HG02571 (cell line): ENCODE data around the gene SLC9B2.
"Not testable (repeated sequence)": the region's sequence is repeated elsewhere in the genome, so short reads cannot be mapped to it uniquely, and the experiment has no call there.

ENCODE experiments used
- ATAC-seq: cut with Tn5 transposase; IDR thresholded peaks from one replicate; pipeline ENCODE4 v1.9.1; 2021; ENCODE audit warnings: mild to moderate bottlenecking, moderate library complexity; ENCODE audit not compliant: unreplicated experiment

The SLC9B2 gene

GRCh38 chr4:103021120-103021519 lies 55.4 kb downstream of the SLC9B2 start:
- no peak for ATAC-seq

GRCh38 chr4:103019308-103020124 lies 57.0 kb downstream of the SLC9B2 start, which contains the start of gene SLC9B1:
Gene SLC9B1, minus strand, starts transcription at chr4:103019705. Its CDS starts 27,994 bp downstream, at chr4:102991711.
- ATAC-seq: peak; percentile 98

DNA sequence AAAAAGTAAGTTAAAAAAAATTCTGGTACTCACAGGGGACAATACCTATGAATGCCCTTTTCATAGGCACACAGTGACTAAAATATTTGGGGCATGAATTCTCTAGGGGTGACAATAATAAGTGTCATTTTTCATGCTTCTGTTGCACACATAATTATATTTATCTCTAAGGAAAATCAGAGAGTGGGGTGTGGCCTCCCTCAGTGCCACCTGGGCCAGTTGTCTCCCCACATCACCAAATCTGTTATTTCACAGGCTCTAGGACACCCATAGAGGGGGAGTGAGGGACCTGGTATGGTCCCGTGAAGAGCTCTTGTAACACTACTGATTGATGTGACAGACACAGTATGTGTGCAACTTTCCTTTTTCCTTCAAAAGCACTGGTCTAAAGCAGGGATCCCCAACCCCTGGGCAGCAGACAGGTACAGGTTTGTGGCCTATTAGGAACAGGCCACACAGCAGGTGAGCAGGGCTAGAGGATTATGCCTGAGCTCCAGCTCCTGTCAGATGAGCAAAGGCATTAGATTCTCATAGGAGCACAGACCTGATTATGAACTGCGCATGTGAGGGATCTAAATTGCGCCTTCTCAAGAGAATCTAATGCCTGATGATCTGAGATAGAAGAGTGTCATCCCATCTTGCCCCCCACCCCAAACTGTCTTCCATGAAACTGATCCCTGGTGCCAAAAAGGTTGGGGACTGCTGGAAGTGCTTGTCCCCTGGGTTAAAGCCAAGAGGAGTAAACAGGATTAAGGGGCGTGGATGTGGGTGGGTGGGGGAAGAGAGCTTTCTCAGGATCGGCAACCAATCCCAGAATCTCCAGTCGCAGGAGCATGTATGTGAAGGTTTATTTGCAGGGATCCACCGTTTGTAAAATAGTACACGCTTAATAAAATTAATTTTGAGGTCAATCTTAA lies 57.9 kb downstream of the SLC9B2 start:
- no peak for ATAC-seq

- no peak for ATAC-seq
These were observed 64.0 kb downstream of the SLC9B2 start for GRCh38 chr4:103012551-103012950.

DNA sequence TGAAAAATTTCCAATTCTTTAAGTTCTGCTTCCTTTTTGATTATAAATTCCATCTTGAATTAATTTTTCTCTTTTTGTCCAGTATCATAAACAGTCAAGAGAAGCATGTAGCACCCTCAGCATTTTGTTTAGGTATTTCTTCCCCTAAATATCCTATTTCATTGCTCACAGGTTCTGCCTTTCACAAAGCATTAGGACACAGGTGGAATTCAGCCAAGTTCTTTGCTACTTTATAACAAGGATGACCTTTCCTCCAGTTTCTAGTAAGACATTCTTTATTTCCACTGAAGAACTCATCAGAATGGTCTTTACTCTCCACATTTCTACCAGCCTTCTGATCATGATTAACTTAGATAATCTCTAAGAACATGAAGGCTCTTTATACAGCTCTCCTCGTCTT lies 64.5 kb downstream of the SLC9B2 start:
- ATAC-seq: no peak

GRCh38 chr4:103011378-103012025 lies 65.1 kb downstream of the SLC9B2 start:
- no peak for ATAC-seq

GRCh38 chr4:103010804-103011203 lies 65.8 kb downstream of the SLC9B2 start:
- ATAC-seq: no peak

- ATAC-seq: peak; percentile 66
These were observed 67.5 kb downstream of the SLC9B2 start for GRCh38 chr4:103008875-103009729.

GRCh38 chr4:103002551-103002950 lies 74.0 kb downstream of the SLC9B2 start:
- ATAC-seq: no peak

GRCh38 chr4:102994803-102995202 lies 81.8 kb downstream of the SLC9B2 start:
- no peak for ATAC-seq

DNA sequence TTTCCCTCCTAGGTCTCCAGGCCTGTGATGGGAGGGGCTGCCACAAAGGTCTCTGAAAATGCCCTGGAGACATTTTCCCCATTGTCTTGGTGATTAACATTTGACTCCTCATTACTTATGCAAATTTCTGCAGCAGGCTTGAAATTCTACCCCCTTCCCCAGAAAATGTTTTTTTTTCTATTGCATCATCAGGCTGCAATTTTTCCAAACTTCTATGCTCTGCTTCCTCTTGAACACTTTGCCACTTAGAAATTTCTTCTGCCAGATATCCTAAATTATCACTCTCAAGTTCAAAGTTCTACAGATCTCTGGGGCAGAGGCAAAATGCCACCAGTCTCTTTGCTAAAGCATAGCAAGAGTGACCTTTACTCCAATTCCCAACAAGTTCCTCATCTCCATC lies 82.6 kb downstream of the SLC9B2 start:
- ATAC-seq: not testable (repeated sequence)

DNA sequence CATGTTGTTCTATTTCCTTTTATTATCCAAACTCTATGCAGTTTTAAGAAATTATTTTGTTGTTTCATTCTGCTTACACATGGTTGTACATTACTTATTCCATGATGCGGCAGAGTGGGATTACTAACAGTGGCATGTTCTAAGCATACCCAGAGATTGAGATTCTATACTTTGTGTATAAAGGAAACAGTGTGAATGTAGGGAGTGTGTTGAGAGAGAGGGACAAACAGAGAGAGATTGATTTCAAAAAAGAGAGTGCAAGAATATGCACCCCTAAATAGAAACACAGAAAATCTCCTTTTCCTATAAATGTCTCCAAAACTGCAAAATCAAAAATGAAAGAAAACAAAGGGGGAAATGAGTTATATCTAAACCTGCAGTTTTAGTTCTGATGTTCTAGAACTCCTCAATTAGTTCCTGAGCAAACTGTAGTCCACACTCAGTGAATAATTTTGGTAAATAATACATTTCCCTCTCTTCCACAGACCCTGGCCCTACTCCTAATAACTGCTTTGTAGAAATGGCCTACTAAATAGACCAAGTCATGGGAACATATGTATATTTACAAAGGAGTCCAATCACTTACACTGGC lies 88.0 kb downstream of the SLC9B2 start:
- ATAC-seq: no peak

DNA sequence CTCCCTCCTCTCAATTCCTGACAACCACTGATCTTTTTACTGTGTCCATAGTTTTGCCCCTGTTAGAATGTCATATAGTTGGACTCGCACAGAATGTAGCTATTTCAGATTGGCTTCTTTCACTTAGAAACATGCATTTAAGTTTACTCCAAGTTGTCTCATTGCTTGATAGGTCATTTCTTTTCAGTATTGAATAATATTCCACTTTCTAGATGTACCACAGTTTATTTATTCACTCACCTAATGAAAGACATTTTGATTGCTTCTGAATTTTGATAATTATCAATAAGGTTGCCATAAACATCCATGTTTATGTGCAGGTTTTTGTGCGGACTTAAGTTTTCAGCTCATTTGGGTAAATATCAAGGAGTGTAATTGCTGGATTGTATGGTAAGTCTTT lies 95.6 kb downstream of the SLC9B2 start:
- ATAC-seq: no peak
